ENCODE results near the gene PCK1. TPM values are rescaled to one million over a fixed set of nuclear protein-coding genes. Genes with fewer than 3 reads are reported as not detected.
A peak's percentile ranks its signal among the peaks of the same experiment; 100 is the strongest.

The PCK1 gene
- total and polyA plus RNA-seq, 8 donors: 0.12 to 311 (median 0.67) TPM

GRCh38 chr20:57582432-57583288, 21.8 kb downstream of the PCK1 start:
- 19 to 29% (median 23%) methylated on average over 18 to 21 of the region's 21 CpGs for WGBS, 5 donors
- peak; percentile 76 for TF ChIP-seq EP300 (IDR thresholded peaks at IDR 0.05)
- no peak for TF ChIP-seq POLR2A (IDR thresholded peaks at IDR 0.05)
- peak in 2 of 7 experiments; percentile 10 to 27 for TF ChIP-seq CTCF (IDR thresholded peaks at IDR 0.05)
- TF ChIP-seq POLR2AphosphoS5 (IDR thresholded peaks at IDR 0.05): peak in 2 of 3 donors; percentile 10 to 73
- intact Hi-C loops (cut with DNase I; ENCODE audit: low total_unique reads): no loop called here
- H3K4me3 ChIP-seq: peak overlapping the region in 1 of 4 donors; percentile 13
- H3K9me3 ChIP-seq: peaks cover 0 to 7% (median 4%) of the 10 kb centered on the region in 4 donors
- no peaks in the 10 kb centered on the region for H3K36me3 ChIP-seq
- peak; percentile 44 to 92 for DNase-seq
- H3K27me3 ChIP-seq: peaks cover 0 to 61% (median 24%) of the 10 kb centered on the region in 3 donors
- H3K27ac ChIP-seq: peak overlapping the region; percentile 2 to 86 (median 71)
- peaks cover 12 to 40% (median 26%) of the 10 kb centered on the region in 4 donors for H3K4me1 ChIP-seq

DNA sequence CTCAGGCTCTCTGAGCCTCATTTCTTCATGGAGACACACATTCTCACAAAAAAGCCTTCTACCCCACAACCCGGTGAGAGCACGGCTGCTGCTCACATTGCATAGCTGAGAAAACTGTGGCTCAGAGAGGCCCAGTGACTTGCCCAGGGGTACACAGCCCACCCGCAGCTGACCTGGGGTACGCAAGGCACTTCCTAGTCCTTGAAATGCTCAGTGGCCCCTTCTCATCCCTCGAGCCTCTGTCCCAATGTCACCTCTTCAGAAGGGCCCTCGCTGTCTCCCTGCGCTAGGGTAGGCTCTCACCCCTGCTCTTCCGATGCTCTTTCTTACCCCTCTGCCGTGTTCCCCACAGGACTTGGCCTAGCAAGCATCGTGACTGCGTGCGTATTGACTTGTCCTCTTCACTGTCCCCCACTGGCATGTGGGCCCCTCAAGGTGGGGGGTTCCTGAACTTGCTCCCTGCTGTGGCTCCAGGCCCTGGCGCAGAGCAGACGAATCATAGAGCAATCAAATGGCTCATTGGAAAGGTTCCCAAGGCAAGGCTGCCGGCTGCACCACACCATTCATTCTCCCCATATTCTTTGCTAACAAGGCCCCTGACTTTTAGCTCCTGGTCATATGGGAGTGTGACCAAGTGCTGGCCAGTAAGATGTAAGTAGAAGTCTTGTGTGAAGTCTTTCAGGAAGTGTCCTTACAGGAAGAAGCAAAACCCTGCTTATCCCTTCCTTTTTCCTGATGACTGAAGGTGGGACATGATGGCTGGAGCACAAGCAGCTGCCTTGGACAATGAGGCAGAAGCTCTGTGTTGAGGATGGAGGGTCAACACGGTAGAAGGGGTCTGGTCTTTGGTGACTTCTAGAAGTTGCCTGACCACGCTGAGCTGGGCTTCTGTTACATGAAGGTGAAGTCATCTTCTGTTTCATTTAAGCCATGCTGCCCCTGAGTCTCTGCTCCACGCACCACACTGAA, 22.7 kb downstream of the PCK1 start:
- H3K4me1 ChIP-seq: peaks cover 12 to 40% (median 26%) of the 10 kb centered on the region in 4 donors
- no peak for TF ChIP-seq POLR2AphosphoS5 (IDR thresholded peaks at IDR 0.05)

DNA sequence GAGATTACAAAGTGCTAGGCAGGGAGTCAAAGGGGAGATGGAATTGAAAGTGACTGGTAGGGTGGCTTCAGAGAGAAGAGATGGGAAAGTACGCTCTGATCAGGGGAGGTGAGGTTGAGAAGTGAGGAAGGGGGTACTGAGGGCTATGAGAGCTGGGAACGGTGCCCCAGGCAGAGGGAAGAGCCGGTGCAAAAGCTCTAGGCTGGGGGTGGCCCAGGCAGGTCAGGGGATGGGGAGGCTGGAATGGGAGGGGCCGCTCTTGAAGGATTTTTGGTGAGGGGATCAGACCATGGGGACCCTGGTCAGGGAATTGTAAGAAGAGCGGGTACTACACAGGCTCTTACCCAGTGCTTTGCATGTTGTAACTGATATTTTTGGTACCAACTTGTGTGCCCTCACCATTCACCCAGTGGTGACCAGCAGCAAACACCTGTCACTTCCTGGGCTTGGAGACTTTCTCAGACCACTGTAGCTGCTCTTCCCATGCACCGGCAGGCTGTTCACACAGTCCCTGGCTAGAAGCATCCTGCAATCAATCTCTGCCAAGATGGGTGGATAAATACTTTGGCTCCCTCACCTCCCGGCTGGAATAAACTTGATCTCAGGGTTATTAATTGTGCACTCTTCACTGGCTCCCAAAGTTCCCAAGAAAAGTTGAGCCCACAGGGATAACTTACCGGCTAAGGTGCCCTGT, 24.0 kb downstream of the PCK1 start:
- Histone ChIP-seq H3K9me3 (peaks cover 0 to 13% (median 9%) of the 10 kb centered on the region in 4 donors), H3K27ac (no peak overlapping the region), H3K4me1 (peaks cover 12 to 36% (median 25%) of the 10 kb centered on the region in 4 donors), H3K27me3 (peaks cover 0 to 39% (median 12%) of the 10 kb centered on the region in 3 donors), H3K36me3 (no peaks in the 10 kb centered on the region), H3K4me3 (no peak overlapping the region)
- no peak for TF ChIP-seq EP300 (IDR thresholded peaks at IDR 0.05)
- no peak for TF ChIP-seq POLR2AphosphoS5 (IDR thresholded peaks at IDR 0.05)
- WGBS, 5 donors: 63 to 80% (median 76%) methylated on average over 8 of the region's 8 CpGs
- DNase-seq: no peak
- intact Hi-C loops (cut with DNase I; ENCODE audit: low total_unique reads): no loop called here

More for the DNA sequence above, 22.7 kb downstream of the PCK1 start:
- no peak for DNase-seq
- Histone ChIP-seq H3K27me3 (peaks cover 0 to 52% (median 21%) of the 10 kb centered on the region in 3 donors), H3K36me3 (no peaks in the 10 kb centered on the region), H3K27ac (peak overlapping the region in 4 of 5 donors; percentile 69 to 86 (median 77)), H3K9me3 (peaks cover 0 to 13% (median 9%) of the 10 kb centered on the region in 4 donors), H3K4me3 (no peak overlapping the region)
- 83 to 90% (median 84%) methylated on average over 16 to 18 of the region's 18 CpGs for WGBS, 5 donors
- intact Hi-C loops (cut with DNase I; ENCODE audit: low total_unique reads): no loop called here

DNA sequence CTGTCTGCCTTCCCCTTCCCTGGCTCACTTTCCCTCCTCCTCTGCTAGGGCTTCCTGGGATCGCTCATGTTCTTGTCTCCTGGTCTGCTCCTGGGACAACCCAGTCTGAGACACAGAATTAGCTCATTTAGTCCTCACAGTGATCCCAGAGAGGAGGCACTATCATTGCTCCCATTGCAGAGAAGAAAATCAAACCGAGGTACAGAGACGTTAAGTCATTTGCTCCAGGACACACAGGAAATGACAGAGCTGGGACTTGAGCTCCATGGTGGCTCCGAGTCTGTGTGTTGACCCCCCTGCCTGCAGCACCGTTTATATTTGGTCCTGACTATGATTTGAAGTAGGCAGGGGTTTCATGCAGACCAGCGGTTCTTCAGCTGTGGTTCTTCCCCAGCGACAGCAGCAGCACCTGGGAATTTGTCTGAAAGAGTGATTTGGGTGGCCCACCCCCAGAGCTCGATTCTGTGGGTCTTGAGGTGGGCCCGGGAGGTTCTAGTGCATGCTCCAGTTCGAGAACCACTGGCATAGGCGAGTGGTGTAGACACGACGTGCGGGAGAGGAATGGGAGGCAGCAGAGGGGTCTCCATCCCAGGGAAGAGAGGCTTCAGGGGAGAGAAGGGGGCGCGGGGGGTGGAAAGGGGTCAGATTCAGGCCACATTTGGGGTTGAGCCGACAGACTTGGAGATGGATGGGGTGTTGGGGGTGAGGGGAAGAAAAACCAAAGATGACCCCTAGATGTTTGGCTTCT, 24.7 kb downstream of the PCK1 start:
- 69 to 78% (median 76%) methylated on average over 17 of the region's 17 CpGs for WGBS, 5 donors
- no peak overlapping the region for H3K4me3 ChIP-seq
- peaks cover 0 to 13% (median 9%) of the 10 kb centered on the region in 4 donors for H3K9me3 ChIP-seq
- peaks cover 12 to 32% (median 23%) of the 10 kb centered on the region in 4 donors for H3K4me1 ChIP-seq
- intact Hi-C loops (cut with DNase I; ENCODE audit: low total_unique reads): no loop called here
- no peak overlapping the region for H3K27ac ChIP-seq
- no peak for DNase-seq
- peaks cover 0 to 32% (median 5%) of the 10 kb centered on the region in 3 donors for H3K27me3 ChIP-seq
- no peaks in the 10 kb centered on the region for H3K36me3 ChIP-seq
- TF ChIP-seq POLR2AphosphoS5 (IDR thresholded peaks at IDR 0.05) (no peak), EP300 (IDR thresholded peaks at IDR 0.05) (no peak), CTCF (IDR thresholded peaks at IDR 0.05) (no peak), POLR2A (IDR thresholded peaks at IDR 0.05) (no peak)

All from stomach (tissue), 9 donors.